Cardiac fibroblast (primary cell): ENCODE data around the gene PDIA5.

Source experiments
- DNase-seq, 2 donors: peaks; one replicate each; pipeline versions ENCODE4 v3.0.0 to v3.0.0-alpha.2; 2010; ENCODE audit warnings: low read depth in 2 of 2
- H3K4me3 ChIP-seq, 2 donors: replicated peaks in 1 of 2; 1 replicate in 1 of 2; 2 replicates in 1 of 2; pipeline ENCODE4 v1.5.1; 2011; ENCODE audit warnings: low read depth in 2 of 2, low read length in 2 of 2, mild to moderate bottlenecking in 2 of 2, moderate library complexity in 1 of 2
- TF ChIP-seq, protein P1 (sequence below): IDR thresholded peaks from one replicate; pipeline ENCODE4 v1.5.1; 2011; ENCODE audit warnings: low read depth, mild to moderate bottlenecking, low read length, inconsistent platforms

PDIA5 gene

DNA sequence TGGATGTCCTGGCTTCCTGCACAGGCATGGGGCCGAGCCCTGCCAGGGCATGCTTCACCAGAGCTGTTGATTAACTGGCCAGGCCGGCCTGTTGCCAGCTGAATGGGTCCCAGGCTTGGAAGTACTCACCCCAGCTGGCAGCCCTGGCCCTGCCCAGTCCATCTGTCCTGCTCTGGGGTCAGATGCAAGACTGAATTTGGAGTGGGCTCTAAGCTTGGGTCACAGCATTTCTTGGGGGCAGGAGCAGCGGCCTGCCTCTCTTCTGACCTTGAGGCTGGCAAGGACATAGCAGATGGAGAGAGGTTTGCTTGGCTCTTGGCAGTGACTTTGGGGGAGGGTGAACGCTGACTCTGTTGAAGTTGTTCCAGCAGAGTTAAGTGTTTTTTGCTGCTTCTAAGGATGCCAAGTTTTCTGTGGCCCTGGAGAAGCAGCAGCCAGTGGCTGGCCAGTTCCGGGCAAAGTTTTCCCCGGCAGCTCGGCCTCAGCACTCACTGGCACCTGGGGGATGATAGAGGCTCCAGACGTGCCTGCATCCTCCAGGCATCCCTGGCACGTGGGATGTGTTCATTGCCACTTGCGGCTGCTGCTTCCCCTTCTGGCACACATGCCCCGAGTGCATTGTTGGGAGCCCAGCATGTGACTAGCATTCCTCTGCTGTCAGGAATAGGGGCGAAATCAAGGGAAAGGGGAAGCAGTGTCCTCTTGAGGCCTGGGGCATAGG lies 22.9 kb downstream of the PDIA5 start:
- no peak overlapping the region for H3K4me3 ChIP-seq
- TF ChIP-seq, protein P1, sequence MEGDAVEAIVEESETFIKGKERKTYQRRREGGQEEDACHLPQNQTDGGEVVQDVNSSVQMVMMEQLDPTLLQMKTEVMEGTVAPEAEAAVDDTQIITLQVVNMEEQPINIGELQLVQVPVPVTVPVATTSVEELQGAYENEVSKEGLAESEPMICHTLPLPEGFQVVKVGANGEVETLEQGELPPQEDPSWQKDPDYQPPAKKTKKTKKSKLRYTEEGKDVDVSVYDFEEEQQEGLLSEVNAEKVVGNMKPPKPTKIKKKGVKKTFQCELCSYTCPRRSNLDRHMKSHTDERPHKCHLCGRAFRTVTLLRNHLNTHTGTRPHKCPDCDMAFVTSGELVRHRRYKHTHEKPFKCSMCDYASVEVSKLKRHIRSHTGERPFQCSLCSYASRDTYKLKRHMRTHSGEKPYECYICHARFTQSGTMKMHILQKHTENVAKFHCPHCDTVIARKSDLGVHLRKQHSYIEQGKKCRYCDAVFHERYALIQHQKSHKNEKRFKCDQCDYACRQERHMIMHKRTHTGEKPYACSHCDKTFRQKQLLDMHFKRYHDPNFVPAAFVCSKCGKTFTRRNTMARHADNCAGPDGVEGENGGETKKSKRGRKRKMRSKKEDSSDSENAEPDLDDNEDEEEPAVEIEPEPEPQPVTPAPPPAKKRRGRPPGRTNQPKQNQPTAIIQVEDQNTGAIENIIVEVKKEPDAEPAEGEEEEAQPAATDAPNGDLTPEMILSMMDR: no peak
- peak in 1 of 2 donors; percentile 69 for DNase-seq

GRCh38 chr3:123090728-123091531 lies 24.1 kb downstream of the PDIA5 start:
- H3K4me3 ChIP-seq: no peak overlapping the region
- DNase-seq: no peak
- TF ChIP-seq, protein P1: no peak

DNA sequence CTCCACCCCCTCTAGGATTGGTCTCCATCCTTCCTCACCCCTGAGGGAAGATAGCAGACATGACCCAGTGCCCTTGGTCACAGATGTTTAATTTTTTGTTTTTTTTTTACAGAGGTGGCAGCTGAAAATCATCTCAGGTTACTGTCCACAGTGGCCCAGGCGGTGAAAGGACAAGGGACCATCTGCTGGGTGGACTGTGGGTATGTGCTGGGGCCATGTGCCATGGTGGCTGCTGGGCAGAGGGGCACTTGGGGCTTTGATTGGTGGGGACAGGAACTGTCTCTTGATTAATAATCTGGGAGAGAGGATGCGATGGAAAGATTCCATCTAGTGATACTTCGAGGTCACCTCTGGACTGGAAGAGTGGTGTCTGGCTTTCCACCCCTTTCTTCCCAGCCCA lies 25.4 kb downstream of the PDIA5 start:
- TF ChIP-seq, protein P1: no peak
- no peak overlapping the region for H3K4me3 ChIP-seq
- DNase-seq: no peak

DNA sequence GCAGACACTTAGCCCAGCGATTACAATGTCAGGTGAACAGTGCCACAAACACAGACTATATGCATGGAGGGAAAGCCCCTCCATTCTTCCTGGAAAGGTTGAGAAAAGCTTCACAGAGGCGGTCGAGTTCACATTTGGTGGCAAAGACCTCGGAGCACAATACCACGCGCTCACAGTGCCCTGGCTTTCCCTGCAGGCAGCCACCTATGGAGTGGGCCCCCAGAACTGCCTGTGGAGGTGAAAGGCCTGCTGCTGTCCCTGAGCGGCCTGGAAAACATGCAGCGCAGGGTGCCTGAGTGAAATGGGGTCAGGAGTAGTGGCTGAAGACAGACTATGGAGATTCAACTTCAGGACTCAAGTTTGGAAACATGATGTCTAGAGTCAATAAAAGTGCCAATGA lies 26.9 kb downstream of the PDIA5 start:
- H3K4me3 ChIP-seq: no peak overlapping the region
- TF ChIP-seq, protein P1: no peak
- no peak for DNase-seq

DNA sequence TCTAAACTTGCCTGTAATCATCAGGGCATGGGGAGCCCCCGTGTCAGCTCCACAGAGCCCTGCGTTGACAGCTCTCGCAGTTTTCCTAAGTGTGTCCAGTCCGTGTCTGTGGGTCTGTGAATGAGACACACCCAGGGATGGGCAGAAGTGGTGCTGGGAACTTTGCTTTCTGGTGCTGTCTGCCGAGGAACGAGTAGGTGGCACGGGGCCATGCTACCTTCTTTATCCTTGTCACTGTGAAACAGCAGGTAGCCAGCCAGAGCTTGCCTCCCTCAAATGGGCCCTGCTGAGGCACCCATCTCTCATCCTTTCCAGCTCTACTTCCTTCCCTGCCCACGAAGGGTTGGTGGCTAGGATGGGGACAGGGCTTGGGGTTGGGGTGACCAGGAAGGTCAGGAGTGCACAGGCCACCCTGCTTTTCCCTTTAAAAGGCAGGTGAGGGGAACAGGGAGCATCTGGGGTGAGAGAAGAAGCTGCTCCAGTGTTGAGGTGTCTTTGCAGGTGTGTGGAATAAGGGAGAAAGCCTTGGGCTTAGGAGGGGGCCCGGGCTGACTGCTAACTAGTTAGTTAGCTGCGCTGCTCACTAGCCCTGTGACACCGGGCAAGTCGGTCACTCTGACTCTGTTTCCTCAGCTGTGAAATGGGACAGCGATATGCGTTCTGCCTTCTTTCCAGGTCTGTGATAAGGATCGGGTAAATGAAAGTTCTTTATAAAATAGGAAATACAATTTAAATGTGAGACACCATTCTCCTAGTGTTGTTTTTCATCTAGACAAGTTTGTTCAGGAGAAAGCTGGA lies 27.9 kb downstream of the PDIA5 start:
- TF ChIP-seq, protein P1: no peak

GRCh38 chr3:123096126-123096525 lies 29.3 kb downstream of the PDIA5 start:
- DNase-seq: no peak
- TF ChIP-seq, protein P1: no peak
- H3K4me3 ChIP-seq: no peak overlapping the region

More for the DNA sequence above, 27.9 kb downstream of the PDIA5 start:
- no peak for DNase-seq
- no peak overlapping the region for H3K4me3 ChIP-seq
